ENCODE data around the gene MYCBPAP.

The MYCBPAP gene

GRCh38 chr17:50562242-50563091 is 54.2 kb downstream of the MYCBPAP start:
- peaks cover 90% of the 10 kb centered on the region for H3K27me3 ChIP-seq (replicated peaks; ENCODE audit: insufficient read depth, low read length)
- TF ChIP-seq EZH2phosphoT487 (IDR thresholded peaks at IDR 0.05; ENCODE audit: low read length) (no peak), CTCF (IDR thresholded peaks at IDR 0.05; ENCODE audit: low read length) (no peak), EZH2 (optimal IDR thresholded peaks at IDR 0.05; ENCODE audit: low read depth, low read length) (peak; percentile 98)
- H3K9me2 ChIP-seq (replicated peaks; ENCODE audit: insufficient read depth, low read length): no peaks in the 10 kb centered on the region
- H3K79me2 ChIP-seq (ENCODE audit: low read length): no peaks in the 10 kb centered on the region
- no peak for DNase-seq
- H4K20me1 ChIP-seq (ENCODE audit: insufficient read depth, low read length): no peaks in the 10 kb centered on the region
- no peak overlapping the region for H2AFZ ChIP-seq (ENCODE audit: low read length)
- no peaks in the 10 kb centered on the region for H3K36me3 ChIP-seq (replicated peaks; ENCODE audit: insufficient read depth, low read length)
- H3K9me3 ChIP-seq (replicated peaks; ENCODE audit: insufficient read depth, low read length): no peaks in the 10 kb centered on the region
- H3F3A ChIP-seq (ENCODE audit: insufficient read depth, low read length): no peaks in the 10 kb centered on the region
- H3K27ac ChIP-seq (ENCODE audit: low read length): no peak overlapping the region
- no peak overlapping the region for H3K4me3 ChIP-seq (ENCODE audit: low read length)
- H3K4me2 ChIP-seq (ENCODE audit: low read depth, low read length): no peak overlapping the region
- no peak overlapping the region for H3K9ac ChIP-seq (ENCODE audit: low read length)
- H3K4me1 ChIP-seq (ENCODE audit: low read length): peaks cover 8% of the 10 kb centered on the region

- Histone ChIP-seq H3K36me3 (replicated peaks; ENCODE audit: insufficient read depth, low read length) (no peaks in the 10 kb centered on the region), H3K9me2 (replicated peaks; ENCODE audit: insufficient read depth, low read length) (no peaks in the 10 kb centered on the region), H3K9me3 (replicated peaks; ENCODE audit: insufficient read depth, low read length) (no peaks in the 10 kb centered on the region), H3K27ac (ENCODE audit: low read length) (no peak overlapping the region), H3K9ac (ENCODE audit: low read length) (no peak overlapping the region), H3K79me2 (ENCODE audit: low read length) (no peaks in the 10 kb centered on the region), H3F3A (ENCODE audit: insufficient read depth, low read length) (no peaks in the 10 kb centered on the region), H3K4me2 (ENCODE audit: low read depth, low read length) (no peak overlapping the region), H3K4me3 (ENCODE audit: low read length) (no peak overlapping the region), H2AFZ (ENCODE audit: low read length) (no peak overlapping the region), H3K27me3 (replicated peaks; ENCODE audit: insufficient read depth, low read length) (peaks cover 90% of the 10 kb centered on the region), H3K4me1 (ENCODE audit: low read length) (peaks cover 8% of the 10 kb centered on the region), H4K20me1 (ENCODE audit: insufficient read depth, low read length) (no peaks in the 10 kb centered on the region)
- DNase-seq: no peak
- no peak for TF ChIP-seq EZH2 (optimal IDR thresholded peaks at IDR 0.05; ENCODE audit: low read depth, low read length)
- no peak for TF ChIP-seq CTCF (IDR thresholded peaks at IDR 0.05; ENCODE audit: low read length)
- no peak for TF ChIP-seq EZH2phosphoT487 (IDR thresholded peaks at IDR 0.05; ENCODE audit: low read length)
These were observed 54.9 kb downstream of the MYCBPAP start for GRCh38 chr17:50563092-50563511.

- DNase-seq: no peak
- no peak overlapping the region for H3K4me3 ChIP-seq (ENCODE audit: low read length)
- no peak overlapping the region for H2AFZ ChIP-seq (ENCODE audit: low read length)
- no peak overlapping the region for H3K4me2 ChIP-seq (ENCODE audit: low read depth, low read length)
- peaks cover 90% of the 10 kb centered on the region for H3K27me3 ChIP-seq (replicated peaks; ENCODE audit: insufficient read depth, low read length)
- no peak overlapping the region for H3K9ac ChIP-seq (ENCODE audit: low read length)
- H3K9me3 ChIP-seq (replicated peaks; ENCODE audit: insufficient read depth, low read length): no peaks in the 10 kb centered on the region
- no peaks in the 10 kb centered on the region for H3K36me3 ChIP-seq (replicated peaks; ENCODE audit: insufficient read depth, low read length)
- TF ChIP-seq EZH2phosphoT487 (IDR thresholded peaks at IDR 0.05; ENCODE audit: low read length) (no peak), CTCF (IDR thresholded peaks at IDR 0.05; ENCODE audit: low read length) (no peak), EZH2 (optimal IDR thresholded peaks at IDR 0.05; ENCODE audit: low read depth, low read length) (no peak)
- H3K79me2 ChIP-seq (ENCODE audit: low read length): no peaks in the 10 kb centered on the region
- no peaks in the 10 kb centered on the region for H4K20me1 ChIP-seq (ENCODE audit: insufficient read depth, low read length)
- H3F3A ChIP-seq (ENCODE audit: insufficient read depth, low read length): no peaks in the 10 kb centered on the region
- H3K4me1 ChIP-seq (ENCODE audit: low read length): peaks cover 5% of the 10 kb centered on the region
- no peaks in the 10 kb centered on the region for H3K9me2 ChIP-seq (replicated peaks; ENCODE audit: insufficient read depth, low read length)
- H3K27ac ChIP-seq (ENCODE audit: low read length): no peak overlapping the region
These were observed 56.7 kb downstream of the MYCBPAP start for GRCh38 chr17:50564916-50565315.
